Activated T-cell treated with anti-CD3 and anti-CD28 coated beads for 24 hours (primary cell): ENCODE results near the gene FBXW5.

Source experiments
- DNase-seq: peaks from one replicate; pipeline ENCODE4 v3.0.0-alpha.2; 2020; ENCODE audit warnings: low read depth

FBXW5 gene

GRCh38 chr9:136930014-136930413, 14.5 kb downstream of the FBXW5 start:
- DNase-seq, result no peak

GRCh38 chr9:136928591-136928990, 15.9 kb downstream of the FBXW5 start:
- no peak for DNase-seq

DNA sequence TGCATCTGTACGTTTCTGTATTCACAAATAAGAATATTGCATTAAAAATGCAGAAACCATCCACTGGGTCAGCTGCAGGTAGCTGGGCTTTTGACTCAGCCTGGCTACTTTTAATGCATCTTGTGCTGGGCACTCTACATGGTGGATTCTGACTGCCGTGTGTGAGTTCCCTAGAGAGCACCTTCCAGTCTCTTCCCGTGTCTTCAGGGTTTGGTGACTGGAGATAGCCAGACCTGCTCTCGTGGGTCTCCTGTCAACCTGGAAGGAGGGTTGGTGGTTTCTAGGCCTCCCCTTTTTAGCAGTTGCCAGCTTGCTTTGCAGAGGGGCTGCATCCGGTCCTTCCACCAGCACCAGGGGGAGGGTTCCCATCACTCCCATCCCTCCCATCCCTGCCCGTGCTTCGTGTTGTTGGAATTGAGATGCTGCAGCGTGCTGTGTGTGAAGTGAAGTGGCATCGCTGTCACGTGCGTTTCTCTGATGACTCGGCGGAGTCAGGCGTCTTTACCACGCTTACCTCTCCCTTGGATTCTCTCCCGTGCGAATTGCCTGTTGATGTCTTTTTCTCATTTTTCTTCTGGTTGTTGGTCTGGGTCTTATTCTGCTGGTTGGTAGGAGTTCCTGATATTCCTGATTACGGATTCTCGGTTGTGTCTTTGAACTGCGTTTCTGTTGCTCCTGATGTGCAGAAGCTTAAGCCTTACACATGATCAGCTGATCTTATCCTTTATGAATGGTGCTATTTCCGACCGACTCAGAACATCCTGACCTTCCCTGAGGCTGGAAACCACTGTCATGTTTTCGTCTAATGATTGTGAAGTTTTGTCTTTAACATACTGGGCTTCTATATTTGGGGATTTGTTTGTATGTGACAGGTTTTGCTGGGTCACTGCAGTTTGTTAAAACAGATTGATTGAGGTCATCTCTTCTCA, 16.9 kb downstream of the FBXW5 start:
- no peak for DNase-seq

DNA sequence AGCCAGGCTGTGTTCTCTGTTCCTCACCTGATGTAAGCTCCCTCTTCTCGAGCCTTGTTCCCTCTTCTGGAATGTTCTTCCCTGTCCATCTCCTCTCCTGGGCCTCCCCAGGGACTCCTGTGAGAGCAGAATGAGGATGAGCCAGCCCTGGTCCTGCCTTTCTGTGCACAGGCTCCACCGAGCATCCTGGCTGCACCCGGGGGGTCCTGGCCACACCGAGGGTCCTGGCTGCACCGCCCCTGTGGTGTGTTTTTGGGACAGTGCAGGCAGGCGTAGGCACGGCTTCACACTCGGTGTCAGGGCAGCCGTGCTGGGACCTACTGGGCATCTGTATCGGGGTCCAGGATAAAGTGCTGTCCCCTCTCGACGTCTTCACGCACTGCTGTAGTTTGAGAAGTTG, 17.8 kb downstream of the FBXW5 start:
- no peak for DNase-seq

DNA sequence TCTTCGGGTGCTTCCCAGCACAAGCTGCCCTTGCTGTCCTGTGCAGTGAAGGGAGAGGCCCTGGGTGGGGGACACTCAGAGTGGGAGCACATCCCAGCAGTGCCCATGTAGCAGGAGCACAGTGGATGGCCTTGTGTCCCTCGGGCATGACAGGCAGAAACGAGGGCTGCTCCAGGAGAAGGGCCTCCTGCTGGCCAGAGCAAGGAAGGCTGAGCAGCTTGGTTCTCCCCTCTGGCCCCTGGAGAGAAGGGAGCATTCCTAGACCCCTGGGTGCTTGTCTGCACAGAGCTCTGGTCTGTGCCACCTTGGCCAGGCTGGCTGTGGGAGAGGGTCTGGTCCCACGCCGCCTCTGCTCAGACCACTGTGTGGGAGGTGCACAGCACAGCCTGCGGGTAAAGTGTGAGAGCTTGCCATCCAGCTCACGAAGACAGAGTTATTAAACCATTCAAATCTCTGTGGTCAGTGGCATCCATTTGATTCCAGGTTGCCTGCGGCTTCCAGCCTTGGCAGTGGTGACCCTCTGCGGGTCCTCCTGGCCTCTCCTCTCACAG, 18.3 kb downstream of the FBXW5 start:
- no peak for DNase-seq

DNA sequence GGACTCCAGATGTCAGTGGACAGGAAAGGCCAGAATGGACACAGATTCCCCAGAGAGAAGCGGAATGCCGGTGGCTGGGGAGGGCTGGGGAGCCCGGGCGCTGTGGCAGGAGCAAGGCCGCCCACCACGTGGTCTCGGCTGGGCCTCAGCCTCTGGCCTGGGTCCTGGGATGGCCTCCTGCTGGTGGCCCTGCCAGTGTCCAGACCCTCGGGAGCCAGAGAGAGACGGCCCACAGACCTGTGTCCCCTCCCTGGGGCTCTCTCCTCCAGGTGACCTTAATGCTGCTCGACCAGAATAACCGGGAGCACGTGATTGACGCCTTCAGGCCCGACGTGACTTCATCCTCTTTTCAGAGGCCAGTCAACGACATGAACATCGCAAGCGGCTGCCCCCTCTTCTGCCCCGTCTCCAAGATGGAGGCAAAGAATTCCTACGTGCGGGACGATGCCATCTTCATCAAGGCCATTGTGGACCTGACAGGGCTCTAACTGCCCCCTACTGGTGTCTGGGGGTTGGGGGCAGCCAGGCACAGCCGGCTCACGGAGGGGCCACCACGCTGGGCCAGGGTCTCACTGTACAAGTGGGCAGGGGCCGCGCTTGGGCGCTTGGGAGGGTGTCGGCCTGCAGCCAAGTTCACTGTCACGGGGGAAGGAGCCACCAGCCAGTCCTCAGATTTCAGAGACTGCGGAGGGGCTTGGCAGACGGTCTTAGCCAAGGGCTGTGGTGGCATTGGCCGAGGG, 19.0 kb downstream of the FBXW5 start:
- DNase-seq, result no peak

- no peak for DNase-seq
These were observed 20.7 kb downstream of the FBXW5 start for GRCh38 chr9:136923881-136924280.

DNA sequence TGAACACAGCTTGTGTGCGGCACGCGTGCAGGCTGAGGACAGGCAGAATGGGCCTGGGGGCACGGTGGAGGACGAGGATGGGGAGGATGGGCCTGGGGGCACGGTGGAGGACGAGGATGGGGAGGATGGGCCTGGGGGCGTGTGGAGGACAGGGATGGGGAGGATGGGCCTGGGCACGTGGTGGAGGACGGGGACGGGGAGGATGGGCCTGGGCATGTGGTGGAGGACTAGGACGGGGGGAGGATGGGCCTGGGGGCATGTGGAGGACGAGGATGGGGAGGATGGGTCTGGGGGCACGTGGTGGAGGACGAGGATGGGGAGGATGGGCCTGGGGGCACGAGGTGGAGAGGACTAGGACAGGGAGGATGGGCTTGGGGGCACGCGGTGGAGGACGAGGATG, 22.0 kb downstream of the FBXW5 start:
- DNase-seq, result no peak

GRCh38 chr9:136921718-136922117, 22.8 kb downstream of the FBXW5 start:
- DNase-seq, result no peak

DNA sequence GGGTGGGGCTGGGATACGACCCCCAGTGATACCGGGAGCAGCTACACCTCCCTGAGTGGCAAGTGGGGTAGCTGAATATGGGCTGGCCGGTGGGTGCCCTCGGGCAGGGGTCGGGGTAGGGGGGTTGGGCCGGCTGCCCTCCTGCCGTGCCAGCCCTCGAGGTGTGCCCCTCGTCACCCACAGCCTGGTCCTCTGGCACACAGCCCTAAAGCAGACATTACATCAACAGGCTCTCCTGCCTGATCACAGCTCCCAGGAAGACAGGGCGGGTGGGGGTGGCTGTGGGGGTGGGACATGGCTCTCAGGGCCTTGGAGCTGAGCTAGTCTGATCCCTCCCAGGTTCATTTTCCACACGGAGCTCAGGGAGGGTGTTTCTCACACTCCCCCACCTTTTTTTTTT, 23.2 kb downstream of the FBXW5 start:
- DNase-seq, result no peak

DNA sequence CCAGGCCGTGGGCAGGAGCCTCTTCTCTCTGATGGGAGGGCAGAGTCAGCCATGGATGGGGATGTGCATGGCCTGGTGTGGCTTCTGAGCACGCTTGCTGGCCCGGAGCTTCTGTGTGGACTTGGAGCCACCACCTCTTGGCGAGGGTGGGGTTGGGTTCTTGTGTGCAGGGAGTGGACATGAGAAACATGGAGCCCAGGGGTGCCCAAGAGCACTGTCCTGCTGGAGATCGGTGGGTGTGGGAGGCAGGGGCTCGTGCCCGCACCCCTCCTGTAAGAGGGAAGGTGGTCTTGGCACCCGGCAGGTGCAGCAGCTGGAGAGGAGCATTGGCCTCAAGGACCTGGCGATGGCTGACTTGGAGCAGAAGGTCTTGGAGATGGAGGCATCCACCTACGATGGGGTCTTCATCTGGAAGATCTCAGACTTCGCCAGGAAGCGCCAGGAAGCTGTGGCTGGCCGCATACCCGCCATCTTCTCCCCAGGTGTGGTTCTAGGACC, 23.8 kb downstream of the FBXW5 start:
- DNase-seq, result no peak

- no peak for DNase-seq
These were observed 24.5 kb downstream of the FBXW5 start for GRCh38 chr9:136920069-136920468.

GRCh38 chr9:136917902-136918301, 26.6 kb downstream of the FBXW5 start:
- DNase-seq, result no peak

DNA sequence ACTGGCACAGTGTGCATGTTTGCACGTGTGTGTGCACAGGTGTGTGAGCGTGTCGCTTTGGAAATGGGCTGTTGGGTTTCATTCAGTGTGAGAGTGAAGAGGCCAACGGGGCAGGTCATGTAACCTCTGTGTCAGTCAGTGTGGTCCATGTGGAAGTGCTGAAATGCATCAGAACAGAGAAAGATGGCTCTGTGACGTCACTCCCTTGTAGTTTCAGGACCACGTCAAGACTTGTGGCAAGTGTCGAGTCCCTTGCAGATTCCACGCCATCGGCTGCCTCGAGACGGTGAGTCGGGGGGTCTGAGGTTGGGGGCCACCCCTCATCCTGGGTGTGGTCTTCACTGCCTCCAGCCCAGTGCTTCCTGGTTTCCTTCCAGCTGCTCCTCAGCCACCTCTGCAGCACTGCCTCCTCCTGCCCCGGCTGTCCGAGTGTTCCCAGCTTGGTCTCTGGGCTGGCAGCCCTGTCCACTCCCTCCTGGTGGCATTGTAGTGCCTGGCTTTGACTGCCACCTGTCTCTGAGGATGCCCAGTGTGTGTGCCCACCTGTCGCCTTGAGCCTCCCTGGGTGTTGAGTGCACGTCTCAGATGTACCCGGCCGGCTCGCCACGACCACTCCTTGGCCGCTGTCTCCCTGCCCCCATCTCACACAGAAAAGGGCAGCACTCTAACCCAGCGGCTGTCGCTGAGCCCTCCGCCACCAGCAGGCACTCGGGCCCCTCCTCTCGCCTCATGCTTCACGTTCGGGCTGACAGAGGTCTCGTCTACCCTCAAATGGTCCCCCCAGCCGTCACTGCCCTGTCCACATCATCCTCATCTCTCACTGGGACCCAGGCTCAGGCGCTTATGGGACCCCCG, 28.0 kb downstream of the FBXW5 start:
- DNase-seq, result no peak

- DNase-seq, result no peak
These were observed 28.8 kb downstream of the FBXW5 start for GRCh38 chr9:136915632-136916329.

GRCh38 chr9:136913701-136914438, 30.7 kb downstream of the FBXW5 start:
- no peak for DNase-seq

- DNase-seq, result no peak
These were observed 33.7 kb downstream of the FBXW5 start for GRCh38 chr9:136910901-136911245.

GRCh38 chr9:136910197-136910900, 34.2 kb downstream of the FBXW5 start:
- DNase-seq, result no peak

DNA sequence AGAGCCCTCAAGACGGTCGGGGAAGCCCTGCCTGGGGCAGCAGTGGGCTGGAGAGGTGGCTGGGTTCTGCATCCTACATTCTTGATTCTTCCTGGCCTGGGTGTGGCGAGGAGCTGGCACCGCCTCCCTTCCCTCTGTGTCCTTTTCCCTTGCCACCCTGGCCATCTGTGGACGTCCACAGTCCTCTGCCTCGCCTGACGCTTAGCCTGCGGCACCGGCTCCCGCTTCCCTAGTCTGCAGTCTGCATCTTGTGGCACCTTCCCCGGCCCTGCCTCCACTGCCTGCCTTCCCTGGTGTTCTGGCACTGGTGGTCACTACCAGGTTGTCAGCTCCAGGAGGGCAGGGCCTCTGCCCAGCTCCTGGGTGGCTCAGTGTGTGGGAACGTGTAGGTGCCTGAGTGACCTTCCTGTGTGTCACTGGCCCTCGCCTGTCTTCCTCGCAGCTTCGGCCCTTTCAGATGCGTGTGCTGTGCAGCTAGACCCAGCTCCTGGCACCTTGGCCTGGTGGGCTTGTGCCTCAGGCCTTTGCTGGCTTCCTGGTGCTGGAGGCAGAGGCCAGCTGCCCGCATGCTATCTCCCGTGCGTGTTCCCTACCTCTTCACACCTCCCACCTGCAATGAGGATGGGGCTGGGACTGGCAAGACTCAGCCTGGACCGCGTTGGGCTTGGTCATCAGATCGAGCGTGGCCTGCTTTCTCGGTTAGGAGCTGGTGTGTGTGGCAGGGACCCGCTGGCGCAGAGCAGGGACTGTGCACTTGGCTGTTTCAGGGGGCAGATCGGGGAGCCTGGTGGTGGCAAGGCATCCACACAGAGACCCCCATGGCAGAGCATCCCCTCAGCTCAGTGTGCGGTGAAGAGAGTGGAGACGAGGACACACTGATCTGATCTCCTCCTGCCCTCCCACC, 37.3 kb downstream of the FBXW5 start:
- no peak for DNase-seq
